Breast epithelium (tissue), 4 donors: ENCODE results near the gene FBXL13. TPM values are rescaled to one million over a fixed set of nuclear protein-coding genes. Genes with fewer than 3 reads are reported as not detected.

Source experiments
- DNase-seq, 2 donors: peaks; one replicate each; pipeline ENCODE4 v3.0.0-alpha.2; 2019; ENCODE audit warnings: low spot score in 2 of 2
- H3K27ac ChIP-seq, 2 donors: fragments of 200-600 bp; sonication (generic) in 1 of 2; one replicate each; pipeline ENCODE4 v1.5.1; 2016 to 2019; ENCODE audit warnings: mild to moderate bottlenecking in 1 of 2
- H3K27me3 ChIP-seq, 2 donors: fragments of 200-600 bp; sonication (generic) in 1 of 2; one replicate each; pipeline versions ENCODE4 v1.5.1 to v1.6.0; 2017 to 2019; ENCODE audit warnings: control low read depth in 1 of 2, mild to moderate bottlenecking in 1 of 2
- H3K36me3 ChIP-seq: fragments of 200-600 bp; one replicate; pipeline ENCODE4 v1.5.1; 2019
- H3K4me1 ChIP-seq, 2 donors: fragments of 200-600 bp; sonication (generic); one replicate each; pipeline ENCODE4 v1.5.1; 2016 to 2019; ENCODE audit warnings: control low read depth in 1 of 2
- H3K4me3 ChIP-seq, 3 donors: fragments of 200-600 bp; sonication (generic); 1 replicate in 2 of 3; 2 replicates in 1 of 3; pipeline ENCODE4 v1.5.1; 2016 to 2019; ENCODE audit warnings: mild to moderate bottlenecking in 3 of 3, moderate library complexity in 2 of 3
- H3K9me3 ChIP-seq, 2 donors: fragments of 200-600 bp; sonication (generic) in 1 of 2; one replicate each; pipeline ENCODE4 v1.5.1; 2016 to 2019; ENCODE audit warnings: control low read depth in 1 of 2
- POLR2A ChIP-seq: fragments of 450-650 bp; IDR thresholded peaks from one replicate; pipeline ENCODE4 v1.6.1; 2016; ENCODE audit warnings: antibody characterized with exemption, mild to moderate bottlenecking, moderate library complexity
- POLR2AphosphoS5 ChIP-seq, 3 donors: sonication (generic); formaldehyde crosslinking; IDR thresholded peaks; one replicate each; pipeline ENCODE4 v1.6.1; 2017; ENCODE audit warnings: antibody characterized with exemption in 3 of 3
- intact Hi-C: fragments of 100-400 bp; cut with DNase I; formaldehyde crosslinking; loops from one replicate; pipeline ENCODE4 v1.15.1; 2023; ENCODE audit warnings: low total_unique reads
- total RNA-seq, 3 donors: library from RNA; depleted of rRNA; stranded (reverse); fragments of >200 nt; gene quantifications; one replicate each; pipeline ENCODE4 v1.1.0, GENCODE V29; 2016
- TF ChIP-seq, protein P1 (sequence below), 3 donors: fragments of 450-650 bp; IDR thresholded peaks; one replicate each; pipeline ENCODE4 v1.5.1; 2016 to 2017; ENCODE audit warnings: antibody characterized with exemption in 3 of 3, mild to moderate bottlenecking in 3 of 3, moderate library complexity in 3 of 3

The FBXL13 gene
- total RNA-seq, 3 donors from 2014 or later, result 1.1 to 4.2 (median 3.3) TPM

DNA sequence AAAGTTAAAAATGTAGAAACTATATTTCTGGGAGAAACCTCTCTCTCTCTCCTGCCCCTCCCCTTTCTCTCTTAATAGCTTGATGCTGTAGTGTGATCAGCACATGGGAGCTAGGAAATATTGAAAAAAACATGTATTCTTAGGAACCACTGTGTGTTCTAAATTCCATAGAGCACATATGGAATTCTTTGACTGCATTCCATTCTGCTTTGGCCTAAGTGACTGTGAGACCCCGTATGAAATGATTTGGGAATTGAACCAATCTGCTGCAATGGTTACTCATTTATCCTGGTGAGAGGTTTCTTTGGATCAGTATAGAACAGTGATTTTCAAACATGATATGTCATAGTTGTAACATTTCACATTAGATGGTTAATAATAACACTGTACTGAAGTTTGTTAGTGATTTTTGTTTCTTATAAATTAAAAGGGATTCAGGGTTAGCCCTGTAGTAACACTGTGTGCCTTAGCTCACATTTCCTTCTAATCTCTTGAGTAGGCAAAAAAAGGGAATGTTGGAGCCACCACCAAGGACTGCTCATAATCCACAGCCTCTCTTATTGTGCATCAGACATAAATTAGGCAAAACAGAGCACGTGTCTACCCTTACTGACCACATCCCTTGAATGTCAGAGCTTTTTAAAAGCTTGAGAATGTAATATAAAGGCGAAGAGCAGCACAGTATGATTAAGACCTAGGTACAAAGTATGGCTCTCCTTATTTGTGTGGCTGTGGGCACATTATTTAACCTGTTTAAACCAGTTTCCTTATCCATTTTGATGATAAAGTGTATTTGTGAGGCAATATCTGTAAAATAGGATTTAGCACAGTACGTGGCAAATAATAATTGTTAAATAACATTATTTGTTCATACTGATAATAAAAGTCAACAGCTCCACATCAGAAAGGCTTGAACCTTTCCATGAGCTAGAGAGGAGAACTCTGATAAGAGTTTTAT lies 256.7 kb downstream of the FBXL13 start:
- no peak for DNase-seq
- H3K4me1 ChIP-seq, result no peaks in the 10 kb centered on the region
- no peaks in the 10 kb centered on the region for H3K36me3 ChIP-seq
- intact Hi-C loops, result no loop called here
- no peak for TF ChIP-seq POLR2A
- no peak for TF ChIP-seq POLR2AphosphoS5 (IDR thresholded peaks at IDR 0.05)
- TF ChIP-seq, protein P1, sequence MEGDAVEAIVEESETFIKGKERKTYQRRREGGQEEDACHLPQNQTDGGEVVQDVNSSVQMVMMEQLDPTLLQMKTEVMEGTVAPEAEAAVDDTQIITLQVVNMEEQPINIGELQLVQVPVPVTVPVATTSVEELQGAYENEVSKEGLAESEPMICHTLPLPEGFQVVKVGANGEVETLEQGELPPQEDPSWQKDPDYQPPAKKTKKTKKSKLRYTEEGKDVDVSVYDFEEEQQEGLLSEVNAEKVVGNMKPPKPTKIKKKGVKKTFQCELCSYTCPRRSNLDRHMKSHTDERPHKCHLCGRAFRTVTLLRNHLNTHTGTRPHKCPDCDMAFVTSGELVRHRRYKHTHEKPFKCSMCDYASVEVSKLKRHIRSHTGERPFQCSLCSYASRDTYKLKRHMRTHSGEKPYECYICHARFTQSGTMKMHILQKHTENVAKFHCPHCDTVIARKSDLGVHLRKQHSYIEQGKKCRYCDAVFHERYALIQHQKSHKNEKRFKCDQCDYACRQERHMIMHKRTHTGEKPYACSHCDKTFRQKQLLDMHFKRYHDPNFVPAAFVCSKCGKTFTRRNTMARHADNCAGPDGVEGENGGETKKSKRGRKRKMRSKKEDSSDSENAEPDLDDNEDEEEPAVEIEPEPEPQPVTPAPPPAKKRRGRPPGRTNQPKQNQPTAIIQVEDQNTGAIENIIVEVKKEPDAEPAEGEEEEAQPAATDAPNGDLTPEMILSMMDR (IDR thresholded peaks at IDR 0.05), result no peak
- H3K27me3 ChIP-seq, result no peaks in the 10 kb centered on the region
- H3K27ac ChIP-seq, result no peak overlapping the region
- H3K4me3 ChIP-seq, result no peak overlapping the region
- no peaks in the 10 kb centered on the region for H3K9me3 ChIP-seq

DNA sequence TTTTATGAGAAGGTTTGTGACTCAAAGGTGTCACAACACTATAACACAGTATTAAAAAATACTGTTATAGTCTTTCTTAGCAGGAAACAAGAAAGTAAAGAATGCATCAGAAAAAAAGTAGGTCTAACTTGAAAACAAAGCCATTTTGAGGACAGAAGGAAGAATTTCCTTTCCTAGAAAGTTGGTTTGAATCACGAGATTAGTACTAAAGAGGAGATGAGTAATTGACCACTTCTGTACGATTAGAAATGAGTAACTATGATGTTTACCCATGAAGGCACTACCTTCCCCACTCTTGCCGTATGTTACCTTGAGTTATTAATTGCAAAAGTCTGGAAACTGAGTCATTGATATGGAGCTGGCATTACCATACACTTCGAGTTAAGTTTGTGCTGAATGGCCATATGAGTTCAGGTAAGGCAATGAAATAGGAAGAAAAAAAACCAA lies 260.5 kb downstream of the FBXL13 start:
- Histone ChIP-seq H3K27me3 (no peaks in the 10 kb centered on the region), H3K9me3 (no peaks in the 10 kb centered on the region), H3K36me3 (no peaks in the 10 kb centered on the region), H3K4me1 (no peaks in the 10 kb centered on the region), H3K4me3 (no peak overlapping the region), H3K27ac (no peak overlapping the region)
- intact Hi-C loops, result no loop called here
- TF ChIP-seq POLR2A (no peak), POLR2AphosphoS5 (IDR thresholded peaks at IDR 0.05) (no peak)
- TF ChIP-seq, protein P1 (IDR thresholded peaks at IDR 0.05), result no peak
- DNase-seq, result no peak

DNA sequence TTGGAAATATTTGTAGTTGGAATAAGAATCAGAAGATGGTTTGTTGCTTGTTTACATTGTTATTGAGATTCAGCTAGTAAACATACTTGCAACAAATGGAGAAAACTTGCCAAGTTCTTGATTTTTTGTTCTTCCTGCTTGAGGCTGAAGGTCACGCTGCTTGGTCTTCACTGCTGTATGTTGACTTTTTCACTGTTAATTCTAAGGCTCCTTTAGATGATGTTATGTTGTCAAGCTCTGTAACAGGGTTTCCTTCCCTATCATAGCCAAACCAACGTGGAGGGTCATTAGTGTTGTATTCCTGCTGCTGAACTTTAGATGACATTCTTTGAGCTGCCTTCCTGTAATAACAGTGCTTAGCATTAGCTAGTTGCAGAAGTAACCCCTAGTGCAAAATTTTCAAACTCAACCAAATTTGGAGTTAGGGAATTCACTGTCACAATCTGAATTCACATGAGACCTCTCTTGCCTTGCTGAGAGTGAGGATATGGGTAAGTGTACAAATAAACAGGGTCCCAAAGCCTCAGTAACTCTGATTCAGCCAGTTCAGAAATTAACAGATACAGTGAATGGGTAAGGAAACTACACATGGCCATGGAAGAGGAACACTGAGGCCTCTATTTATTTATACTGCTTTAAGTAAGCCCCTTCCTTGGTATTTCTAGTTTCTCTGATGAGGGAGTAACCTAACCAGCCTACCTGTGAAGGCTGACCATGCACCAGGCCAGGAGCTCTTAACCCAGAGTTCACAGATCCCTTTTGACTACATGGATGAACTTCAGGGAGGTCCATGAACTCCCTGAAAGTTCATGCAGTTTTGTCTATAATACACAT lies 261.2 kb downstream of the FBXL13 start:
- DNase-seq, result no peak
- Histone ChIP-seq H3K4me1 (no peaks in the 10 kb centered on the region), H3K27ac (no peak overlapping the region), H3K27me3 (no peaks in the 10 kb centered on the region), H3K36me3 (no peaks in the 10 kb centered on the region), H3K9me3 (no peaks in the 10 kb centered on the region), H3K4me3 (no peak overlapping the region)
- TF ChIP-seq POLR2AphosphoS5 (IDR thresholded peaks at IDR 0.05), result no peak
- TF ChIP-seq, protein P1 (IDR thresholded peaks at IDR 0.05), result no peak
- no peak for TF ChIP-seq POLR2A
- intact Hi-C loops, result no loop called here

DNA sequence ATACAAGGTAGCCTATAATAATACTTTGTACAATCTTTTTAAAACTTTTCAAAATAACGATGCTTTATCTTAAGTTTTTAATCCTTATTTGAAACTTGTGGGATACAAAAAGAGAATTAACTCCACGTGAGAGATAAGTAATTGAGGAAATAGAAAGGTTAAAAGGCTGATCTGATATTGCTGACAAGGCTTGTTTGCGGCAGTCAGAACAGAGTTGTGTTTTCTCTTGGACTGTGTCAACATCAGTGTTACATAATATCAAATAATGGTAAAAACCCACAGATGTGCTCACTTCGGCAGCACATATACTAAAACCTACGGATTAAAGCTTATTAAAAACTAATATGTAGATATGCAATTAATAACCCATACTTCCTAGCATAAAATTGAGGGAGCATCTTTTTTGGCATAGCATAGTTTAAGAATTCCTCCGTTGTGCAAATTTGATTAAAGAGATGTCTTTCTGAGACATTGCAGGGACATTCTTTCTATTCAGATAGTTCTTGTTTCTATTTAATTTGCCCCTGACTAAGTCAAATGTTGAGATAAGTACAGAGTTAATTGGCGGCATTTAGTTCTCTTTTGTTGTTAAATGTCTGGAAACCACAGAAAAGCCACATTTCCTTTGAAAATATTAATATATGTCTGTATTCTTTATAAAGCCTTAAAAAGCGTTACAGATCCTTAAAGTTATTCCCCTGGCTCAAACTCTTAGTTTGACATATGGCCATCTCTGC lies 262.5 kb downstream of the FBXL13 start:
- Histone ChIP-seq H3K4me3 (no peak overlapping the region), H3K4me1 (no peaks in the 10 kb centered on the region), H3K36me3 (no peaks in the 10 kb centered on the region), H3K27me3 (no peaks in the 10 kb centered on the region), H3K27ac (no peak overlapping the region), H3K9me3 (no peaks in the 10 kb centered on the region)
- TF ChIP-seq POLR2AphosphoS5 (IDR thresholded peaks at IDR 0.05), result no peak
- TF ChIP-seq, protein P1 (IDR thresholded peaks at IDR 0.05), result no peak
- TF ChIP-seq POLR2A, result no peak
- intact Hi-C loops, result no loop called here
- DNase-seq, result no peak
